NCI-H146 treated with DMSO at 0.1 percent for 48 hours (cell line): ENCODE results near the gene GNG2.
"Not testable (repeated sequence)": the region's sequence is repeated elsewhere in the genome, so short reads cannot be mapped to it uniquely, and the experiment has no call there.

ENCODE experiments used
- DNase-seq: peaks from one replicate; lab custom pipeline; 2025; ENCODE audit not compliant: unreplicated experiment; lab: John Stamatoyannopoulos, UW

GNG2 gene

GRCh38 chr14:51884086-51884927 lies 23.9 kb downstream of the GNG2 start:
- DNase-seq = no peak

GRCh38 chr14:51889851-51890250 lies 29.4 kb downstream of the GNG2 start:
- no peak for DNase-seq

- no peak for DNase-seq
These were observed 33.8 kb downstream of the GNG2 start for GRCh38 chr14:51894250-51894649.

DNA sequence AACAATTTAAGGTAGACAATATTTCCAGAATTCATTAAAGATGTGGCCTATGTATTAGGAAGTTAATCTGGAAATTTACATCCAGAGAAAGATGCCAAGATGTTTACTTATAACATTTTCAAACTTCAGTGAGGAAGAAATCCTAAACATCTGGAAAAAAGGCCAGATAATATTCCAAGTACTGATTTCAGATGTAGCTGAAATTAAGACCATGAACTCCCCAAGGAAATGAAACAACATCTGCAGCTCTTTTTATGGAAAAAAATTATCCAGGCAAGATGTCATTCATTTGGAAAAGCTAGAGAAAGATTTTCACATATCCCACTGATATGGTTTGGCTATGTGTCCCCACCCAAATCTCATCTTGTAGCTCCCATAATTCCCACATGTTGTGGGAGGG lies 35.0 kb downstream of the GNG2 start:
- no peak for DNase-seq

- DNase-seq = no peak
These were observed 37.5 kb downstream of the GNG2 start for GRCh38 chr14:51897791-51898355.

DNA sequence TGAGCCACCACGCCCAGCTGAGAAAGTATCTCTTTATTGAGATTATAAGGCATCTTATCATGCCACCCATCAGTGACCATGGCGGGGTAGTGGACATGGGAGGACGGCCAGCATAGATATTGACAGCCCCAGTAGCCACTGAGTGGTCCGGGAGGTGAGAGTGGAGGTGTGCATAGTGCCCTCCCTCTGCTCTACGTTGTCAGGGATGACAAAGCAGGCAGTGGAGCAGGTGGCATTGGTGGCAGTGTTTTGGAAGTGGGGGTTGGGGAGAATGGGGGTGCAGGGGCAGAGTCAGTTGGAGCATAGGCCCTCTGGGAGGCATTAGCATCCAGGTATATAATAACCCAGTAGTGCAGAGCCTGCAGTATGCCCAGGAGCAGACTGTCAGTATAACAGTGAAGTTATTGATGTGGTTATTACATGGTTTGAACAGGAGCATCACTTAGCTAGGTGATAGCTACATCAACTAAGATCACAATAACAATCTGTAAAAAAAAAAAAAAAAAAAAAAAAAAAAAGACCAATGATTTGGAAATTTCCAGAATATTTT lies 41.1 kb downstream of the GNG2 start:
- DNase-seq = no peak

- DNase-seq = not testable (repeated sequence)
These were observed 45.3 kb downstream of the GNG2 start for GRCh38 chr14:51905656-51906121.

DNA sequence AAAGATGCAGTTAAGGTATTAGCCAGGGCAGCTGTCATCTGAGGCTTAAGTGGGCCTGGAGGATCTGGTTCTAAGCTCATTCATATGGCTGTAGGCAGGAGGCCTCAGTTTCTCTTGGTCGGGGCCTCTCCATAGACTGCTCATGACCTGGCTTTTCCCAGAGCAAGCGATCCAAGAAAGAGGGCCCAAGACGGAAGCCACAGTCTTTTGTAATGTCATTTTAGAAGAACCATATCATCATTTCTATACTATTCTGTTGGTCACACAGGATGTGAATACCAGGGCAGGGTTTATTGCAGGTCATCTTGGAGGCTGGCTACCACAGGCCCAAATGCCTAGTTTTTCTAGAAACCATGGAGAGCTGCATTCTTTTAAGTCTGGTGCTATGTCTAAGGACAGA lies 47.7 kb downstream of the GNG2 start:
- DNase-seq = no peak

DNA sequence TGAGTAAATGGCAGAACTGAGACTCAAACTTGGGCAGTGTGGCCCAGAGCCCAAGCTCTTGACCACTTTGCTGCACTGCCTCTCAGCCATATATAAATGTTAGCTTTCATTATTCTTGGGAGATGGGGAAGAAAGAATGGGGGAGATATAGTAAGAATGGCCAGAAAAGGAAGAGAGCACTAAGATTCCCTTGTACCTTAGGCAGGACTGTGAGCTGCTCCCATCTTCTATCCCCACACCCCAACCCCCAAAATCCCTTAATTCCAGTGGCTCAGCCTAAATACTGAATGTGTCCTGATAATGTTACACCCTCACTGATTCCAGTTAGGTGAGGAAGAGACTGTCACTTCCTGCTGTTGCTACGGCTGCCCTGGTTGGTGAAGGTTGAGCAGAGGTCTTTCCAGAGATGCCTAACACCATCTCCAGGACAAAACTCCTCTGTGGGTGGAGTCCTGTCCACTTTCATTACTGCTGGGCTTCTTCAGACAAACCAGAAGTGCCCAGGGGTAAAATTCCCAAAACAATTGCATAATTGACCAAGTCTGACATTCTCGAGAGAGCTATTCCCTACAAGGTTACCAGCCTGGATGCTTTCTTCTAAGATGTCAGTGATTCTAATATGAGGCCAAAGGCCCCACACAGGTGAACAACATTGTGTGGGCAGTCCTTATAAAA lies 51.8 kb downstream of the GNG2 start:
- DNase-seq = no peak

GRCh38 chr14:51914310-51914709 lies 53.9 kb downstream of the GNG2 start:
- DNase-seq = no peak

GRCh38 chr14:51917193-51917592 lies 56.8 kb downstream of the GNG2 start:
- DNase-seq = no peak

DNA sequence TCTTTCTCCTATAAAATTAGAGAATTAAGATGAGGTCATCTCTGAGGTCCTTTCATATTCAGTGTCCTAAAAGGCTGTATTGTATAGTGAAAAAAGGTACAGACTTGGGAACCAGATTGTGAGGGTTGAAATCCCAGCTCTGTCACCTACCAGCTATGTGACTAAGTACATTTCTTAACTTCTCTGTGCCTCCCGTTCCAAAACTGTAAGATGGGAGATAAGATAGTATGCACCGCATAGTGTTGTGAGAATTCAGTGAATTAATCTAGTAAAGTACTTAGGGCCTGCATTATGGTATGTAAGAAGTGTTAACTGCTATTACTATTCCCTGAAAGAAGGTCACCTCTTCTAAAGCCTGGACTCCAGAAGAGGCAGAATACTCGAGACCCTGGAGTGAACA lies 60.6 kb downstream of the GNG2 start:
- no peak for DNase-seq

DNA sequence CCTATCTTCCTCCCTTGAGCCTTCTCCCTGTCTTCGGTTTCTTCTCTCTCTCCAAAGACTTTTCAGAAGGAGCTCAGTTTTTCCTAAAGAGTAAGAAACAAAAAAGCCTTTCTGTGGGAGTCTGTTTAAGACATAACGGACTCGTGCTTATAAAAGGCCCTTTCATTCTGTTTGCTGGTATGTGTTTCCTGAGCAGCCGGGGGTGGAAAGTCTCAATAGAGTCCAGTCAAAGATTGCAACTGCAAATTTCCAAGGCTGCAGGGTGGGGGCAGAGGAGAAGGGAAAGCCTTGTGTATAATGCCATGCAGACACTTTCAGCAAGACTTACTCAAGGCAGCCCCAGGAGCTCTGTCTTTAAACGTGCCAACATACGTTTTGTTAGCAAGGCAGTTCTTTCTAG lies 62.2 kb downstream of the GNG2 start:
- no peak for DNase-seq

- no peak for DNase-seq
These were observed 64.2 kb downstream of the GNG2 start for GRCh38 chr14:51924600-51924999.

DNA sequence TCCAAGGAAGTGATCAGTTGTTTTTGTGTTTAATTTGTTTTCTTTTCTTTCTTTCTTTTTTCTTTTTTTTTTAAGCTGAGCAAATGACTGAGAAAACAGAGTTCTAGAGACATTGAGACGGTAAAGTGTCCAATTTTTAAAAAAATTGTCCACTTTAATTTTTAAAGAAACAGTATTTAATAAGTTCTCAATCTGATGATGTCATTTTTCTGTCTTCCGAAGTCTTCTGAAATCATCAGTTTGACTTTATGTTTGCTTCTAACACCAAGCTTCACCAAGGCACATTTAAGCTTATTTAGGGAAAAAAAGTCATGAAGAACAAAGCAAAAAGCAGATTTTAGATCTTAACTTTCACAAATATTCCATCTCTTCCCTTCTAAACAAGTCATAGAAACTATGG lies 65.6 kb downstream of the GNG2 start:
- no peak for DNase-seq

GRCh38 chr14:51926449-51926848 lies 66.0 kb downstream of the GNG2 start:
- DNase-seq = no peak

DNA sequence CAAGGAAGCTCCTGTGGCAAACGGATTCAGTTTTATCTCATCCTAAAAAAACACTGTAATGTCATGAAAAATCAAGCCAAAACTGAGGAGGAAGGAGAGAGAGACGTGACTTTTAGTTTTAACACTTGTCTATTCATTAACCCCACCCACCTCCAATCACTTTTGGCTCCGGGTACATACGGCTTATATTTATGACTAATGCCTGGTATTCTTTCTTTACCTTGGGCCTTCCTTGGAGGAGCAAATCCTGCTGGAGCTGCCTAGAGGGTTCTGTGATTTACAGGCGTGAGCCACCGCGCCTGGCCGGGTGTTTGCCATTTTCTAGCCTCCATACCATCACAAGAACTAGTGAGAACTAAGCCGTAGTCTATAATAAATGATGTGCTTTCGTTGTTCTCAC lies 68.2 kb downstream of the GNG2 start:
- no peak for DNase-seq

GRCh38 chr14:51929166-51929565 lies 68.8 kb downstream of the GNG2 start:
- DNase-seq = no peak

DNA sequence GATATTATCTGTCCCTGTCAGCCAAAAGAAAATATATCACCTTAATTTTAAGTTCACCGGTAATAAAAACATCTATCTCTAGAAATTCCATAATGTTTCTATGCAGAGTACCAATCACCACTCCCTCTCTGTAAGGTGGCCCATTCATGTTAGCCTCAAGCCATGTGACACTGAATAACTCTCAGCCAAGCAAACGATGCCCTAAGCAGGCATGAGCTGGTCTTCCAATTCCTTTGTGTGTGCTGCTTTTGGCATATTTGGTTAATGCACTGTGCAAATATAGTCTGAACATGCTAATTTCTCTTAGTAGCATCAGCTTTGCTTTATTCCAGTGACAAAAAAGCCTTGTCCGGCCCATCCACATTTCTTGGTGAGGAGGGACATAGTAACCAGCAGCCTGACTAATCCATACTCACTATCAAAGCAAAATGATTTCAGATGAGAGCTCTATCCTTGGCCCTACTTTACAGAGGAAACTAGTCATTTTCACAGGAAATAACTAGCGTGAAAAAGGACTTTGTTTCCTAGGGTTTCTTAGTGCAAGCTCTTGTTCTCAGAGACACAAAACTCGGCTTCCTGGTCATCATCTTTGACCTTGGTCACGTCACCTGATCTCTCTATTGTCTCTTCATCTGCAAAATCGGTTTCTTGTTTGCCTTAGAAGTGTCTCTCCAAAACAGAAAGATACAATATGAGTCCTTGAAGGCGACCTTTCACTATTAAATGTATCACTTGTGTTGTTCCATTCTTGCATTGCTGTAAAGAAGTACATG lies 69.7 kb downstream of the GNG2 start:
- peak; percentile 34 for DNase-seq

DNA sequence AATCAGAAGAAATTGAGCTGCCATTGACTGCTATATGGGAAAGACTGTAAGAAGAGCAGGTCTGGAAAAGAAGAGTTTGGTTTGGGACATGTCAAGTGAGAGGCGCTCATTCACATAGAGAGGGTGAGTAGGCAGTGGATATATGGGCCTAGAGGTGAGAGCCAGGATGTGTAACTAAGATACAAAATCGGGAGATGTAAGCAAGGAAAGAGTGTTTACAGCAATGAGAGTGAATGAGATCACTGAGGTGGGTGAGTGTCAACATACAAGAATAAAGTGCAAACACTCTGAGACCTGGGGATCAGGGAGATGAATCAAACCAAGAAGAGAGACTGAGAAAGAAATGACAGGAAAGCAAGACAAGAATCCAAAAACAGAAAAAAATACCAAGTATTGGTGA lies 70.9 kb downstream of the GNG2 start:
- DNase-seq = no peak

DNA sequence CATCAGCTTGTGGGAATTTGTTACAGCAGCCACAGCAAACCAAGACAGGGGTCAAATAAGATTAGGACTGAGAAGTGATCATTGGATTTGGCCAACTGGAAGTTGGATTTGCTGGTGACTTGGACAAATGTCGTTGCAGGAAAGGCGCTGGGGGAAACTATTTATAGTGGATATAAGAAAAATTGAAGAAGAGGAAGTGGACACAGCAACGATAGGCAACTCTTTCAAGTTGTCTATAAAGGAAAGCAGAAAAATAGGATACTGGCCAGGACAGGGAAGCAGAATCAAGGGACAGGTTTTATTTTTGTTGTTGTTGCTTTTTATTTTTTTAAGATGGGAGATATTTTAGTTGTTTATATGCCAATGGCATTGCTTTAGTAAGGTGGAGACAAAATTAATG lies 72.8 kb downstream of the GNG2 start:
- no peak for DNase-seq
